GM12891 (cell line): ENCODE measurements around the gene PDIK1L.

Experiments used
- DNase-seq: peaks from one replicate; pipeline ENCODE4 v3.0.0; 2011; ENCODE audit warnings: low spot score; ENCODE audit not compliant: insufficient read length
- FAIRE-seq: peaks from 2 replicates; lab custom pipeline; 2011; peaks lifted over from hg19 to GRCh38; lab: Jason Lieb, UNC
- PAX5 ChIP-seq: IDR thresholded peaks from 2 replicates; pipeline ENCODE4 v1.6.1; 2011; ENCODE audit warnings: low read length, moderate library complexity, mild to moderate bottlenecking; ENCODE audit not compliant: insufficient read depth, severe bottlenecking
- POLR2A ChIP-seq: IDR thresholded peaks from 2 replicates; pipeline ENCODE4 v1.6.1; 2011; ENCODE audit warnings: low read depth, low read length, control low read depth
- POLR2AphosphoS5 ChIP-seq: IDR thresholded peaks from 2 replicates; pipeline ENCODE4 v1.6.1; 2011; ENCODE audit warnings: low read depth, low read length, control low read depth
- POU2F2 ChIP-seq: IDR thresholded peaks from 2 replicates; pipeline ENCODE4 v1.6.1; 2011; ENCODE audit warnings: low read depth, mild to moderate bottlenecking, control low read depth, low read length, moderate library complexity
- SPI1 ChIP-seq: IDR thresholded peaks from 2 replicates; pipeline ENCODE4 v1.6.1; 2011; ENCODE audit warnings: low read depth, low read length, control low read depth
- TAF1 ChIP-seq: IDR thresholded peaks from 2 replicates; pipeline ENCODE4 v1.6.1; 2011; ENCODE audit warnings: low read depth, low read length, control low read depth

Gene PDIK1L

GRCh38 chr1:26130695-26131094, 19.1 kb downstream of the PDIK1L start:
- TF ChIP-seq POU2F2 (no peak), POLR2A (no peak), PAX5 (no peak), POLR2AphosphoS5 (no peak), TAF1 (no peak), SPI1 (no peak)
- FAIRE-seq (no peak), DNase-seq (no peak)

DNA sequence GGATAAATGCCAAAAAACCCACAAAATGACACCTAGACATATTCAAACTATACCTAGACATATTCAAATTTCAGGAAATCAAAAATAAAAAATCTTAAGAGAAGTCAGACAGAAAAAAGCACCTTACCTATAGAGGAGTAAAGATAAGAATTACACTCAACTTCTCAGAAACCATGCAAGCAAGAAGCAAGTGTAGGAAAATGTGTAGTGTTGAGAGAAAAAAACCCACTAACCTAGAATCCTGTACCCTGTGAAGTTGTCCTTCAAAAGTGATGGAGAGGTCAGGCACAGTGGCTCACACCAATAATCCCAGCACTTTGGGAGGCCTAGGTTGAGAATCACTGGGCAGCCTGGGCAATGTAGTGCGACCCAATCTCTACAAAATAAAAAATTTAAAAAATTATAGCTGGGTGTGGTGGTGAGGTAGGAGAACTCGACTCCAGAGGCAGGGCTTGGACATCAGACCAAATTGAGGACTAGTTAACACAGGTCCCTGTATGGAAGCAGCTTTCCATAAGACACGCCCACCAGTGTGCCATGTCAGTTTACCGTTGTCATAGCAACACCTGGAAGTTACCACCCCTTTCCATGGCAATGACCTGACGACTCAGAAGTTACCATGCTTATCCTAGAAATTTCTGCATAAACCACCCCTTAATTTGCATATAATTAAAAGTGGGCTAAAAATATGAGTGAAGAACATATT, 20.7 kb downstream of the PDIK1L start:
- FAIRE-seq (no peak), DNase-seq (no peak)
- TF ChIP-seq POLR2AphosphoS5 (no peak), PAX5 (no peak), POLR2A (no peak), SPI1 (no peak), TAF1 (no peak), POU2F2 (no peak)

DNA sequence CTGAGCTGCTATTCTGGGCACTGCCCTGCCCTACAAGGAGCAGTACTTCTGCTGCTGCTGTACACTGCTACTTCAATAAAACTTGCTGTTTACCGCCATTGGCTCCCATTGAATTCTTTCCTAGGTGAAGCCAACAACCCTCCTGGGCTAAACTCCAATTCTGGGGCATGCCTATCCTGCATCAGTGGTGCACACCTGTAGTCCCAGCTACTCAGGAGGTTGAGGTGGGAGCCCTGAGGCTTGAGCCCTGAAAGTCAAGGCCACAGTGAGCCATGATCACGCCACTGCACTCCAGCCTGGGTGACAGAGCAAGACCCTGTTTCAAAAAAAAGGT, 21.2 kb downstream of the PDIK1L start:
- TF ChIP-seq SPI1 (no peak), TAF1 (no peak), POLR2A (no peak), POLR2AphosphoS5 (no peak), POU2F2 (no peak), PAX5 (no peak)
- FAIRE-seq (no peak), DNase-seq (no peak)

GRCh38 chr1:26134466-26134865, 22.8 kb downstream of the PDIK1L start:
- TF ChIP-seq PAX5 (no peak), POU2F2 (no peak), POLR2AphosphoS5 (no peak), SPI1 (no peak), POLR2A (no peak), TAF1 (no peak)
- no peak for FAIRE-seq

GRCh38 chr1:26138974-26139558, 27.4 kb downstream of the PDIK1L start:
- no peak for TF ChIP-seq PAX5
- no peak for TF ChIP-seq SPI1
- no peak for TF ChIP-seq POLR2AphosphoS5
- no peak for TF ChIP-seq TAF1
- no peak for TF ChIP-seq POU2F2
- TF ChIP-seq POLR2A, result no peak
- FAIRE-seq (no peak), DNase-seq (no peak)

More at GRCh38 chr1:26134466-26134865, 22.8 kb downstream of the PDIK1L start:
- DNase-seq, result no peak

DNA sequence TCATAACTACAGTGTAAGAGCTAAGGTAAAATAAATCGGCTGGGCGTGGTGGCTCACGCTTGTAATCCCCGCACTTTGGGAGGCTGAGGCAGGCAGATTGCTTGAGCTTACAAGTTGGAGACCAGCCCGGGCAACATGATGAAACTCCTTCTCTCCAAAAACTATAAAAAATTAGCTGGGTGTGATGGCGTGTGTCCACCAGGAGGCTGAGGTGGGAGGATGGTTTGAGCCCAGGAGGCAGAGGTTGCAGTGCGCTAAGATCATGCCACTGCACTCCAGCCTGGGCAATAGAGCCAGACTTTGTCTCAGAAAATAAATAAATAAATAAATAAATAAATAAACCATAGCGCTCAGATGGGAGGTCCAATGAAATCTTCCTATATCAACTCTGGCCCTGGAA, 30.5 kb downstream of the PDIK1L start:
- TF ChIP-seq TAF1 (no peak), PAX5 (no peak), POU2F2 (no peak), SPI1 (no peak), POLR2AphosphoS5 (no peak), POLR2A (no peak)
- DNase-seq, result no peak
- FAIRE-seq, result no peak

- TF ChIP-seq POU2F2 (no peak), SPI1 (0 out of 2 replicates have a peak, but pooled peaks have one; percentile 5)
- DNase-seq (no peak), FAIRE-seq (peak; percentile 90)
Observed at GRCh38 chr1:26145041-26145959, 33.7 kb downstream of the PDIK1L start.

GRCh38 chr1:26145960-26146294, 34.3 kb downstream of the PDIK1L start:
- TF ChIP-seq SPI1, result no peak
- no peak for TF ChIP-seq POU2F2
- no peak for TF ChIP-seq PAX5
- no peak for TF ChIP-seq POLR2AphosphoS5
- no peak for TF ChIP-seq POLR2A
- TF ChIP-seq TAF1, result no peak
- DNase-seq (no peak), FAIRE-seq (no peak)

DNA sequence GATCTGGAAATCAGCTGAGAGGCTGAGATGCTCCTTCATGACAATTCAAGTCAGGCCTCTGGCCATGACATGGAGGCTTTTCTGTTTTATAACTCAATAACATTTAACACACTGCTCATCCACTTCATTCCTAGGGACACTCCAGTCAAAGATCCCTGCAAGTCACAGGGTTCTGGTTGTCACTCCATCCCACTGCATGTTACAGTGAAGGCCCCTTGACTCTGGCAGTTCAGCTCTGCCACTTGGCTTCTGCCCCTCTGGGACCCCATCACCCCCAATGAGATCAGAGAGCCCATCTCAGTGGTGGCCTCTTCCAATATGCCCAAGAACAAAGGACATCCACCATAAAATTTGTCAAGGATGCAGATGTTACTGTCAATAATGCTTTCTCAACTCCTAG, 37.3 kb downstream of the PDIK1L start:
- DNase-seq, result no peak
- FAIRE-seq, result no peak
- TF ChIP-seq POU2F2 (no peak), SPI1 (no peak), POLR2AphosphoS5 (no peak), POLR2A (no peak), TAF1 (no peak)
